ENCODE data around the gene ZSWIM1. TPM values are rescaled to one million over a fixed set of nuclear protein-coding genes. Genes with fewer than 3 reads are reported as not detected.

ZSWIM1 gene
- total and polyA plus RNA-seq, 2 of the 8 experiments (the other 6 are each of a cell fraction or from before 2014, with no cell fraction given), result 14.1 to 15.6 TPM

GRCh38 chr20:45836841-45837240 lies 44.2 kb upstream of the ZSWIM1 start:
- FAIRE-seq, result no peak
- WGBS, 2 experiments (ENCODE audit: extremely low coverage in 1 of 2, insufficient coverage in 1 of 2, insufficient read length in 1 of 2, insufficient replicate concordance in 2 of 2, low coverage in 1 of 2, low lambda C conversion rate in 2 of 2, missing lambda C conversion rate in 1 of 2), result 100% methylated on average over 1 of the region's 1 CpG; no CpG with 5 or more reads in 1 of the 2 experiments
- Histone ChIP-seq H4K5ac (ENCODE audit: insufficient read length, low read depth, low read length) (no peak overlapping the region), H3K14ac (ENCODE audit: insufficient read length) (no peak overlapping the region), H2AFZ (ENCODE audit: low read length) (no peak overlapping the region), H4K8ac (ENCODE audit: extremely low read depth, insufficient read depth, low read length) (no peak overlapping the region), H3K4me2 (ENCODE audit: insufficient read depth in 1 of 2, low read depth in 2 of 2, low read length in 2 of 2) (no peak overlapping the region), H3K56ac (replicated peaks; ENCODE audit: insufficient read length, low read depth, low read length) (no peak overlapping the region), H3K23me2 (ENCODE audit: low read depth, low read length) (peaks cover 8% of the 10 kb centered on the region; the same call in 1 of the 2 replicates), H4K91ac (replicated peaks; ENCODE audit: insufficient read length, low read length) (no peak overlapping the region), H2BK120ac (replicated peaks; ENCODE audit: low read depth, low read length) (no peak overlapping the region), H2AK5ac (ENCODE audit: low read depth, low read length) (no peak overlapping the region), H3K4ac (replicated peaks; ENCODE audit: insufficient read length, low read depth, low read length) (no peak overlapping the region), H3K79me1 (ENCODE audit: low read depth, low read length) (peaks cover 9% of the 10 kb centered on the region), H4K20me1 (replicated peaks in 1 of 2; ENCODE audit: control insufficient read depth in 1 of 2, insufficient read depth in 2 of 2, low read length in 2 of 2) (peaks cover 0 to 4% of the 10 kb centered on the region in 2 experiments), H3K36me3 (ENCODE audit: control insufficient read depth in 2 of 4, insufficient read depth in 4 of 4, low read length in 3 of 4) (peaks cover 0 to 12% (median 4%) of the 10 kb centered on the region in 4 experiments; a peak in 4 of 8 replicates), H2BK15ac (ENCODE audit: low read length) (no peak overlapping the region), H3K9ac (replicated peaks in 1 of 4; ENCODE audit: extremely low read depth in 1 of 4, low read depth in 3 of 4, low read length in 3 of 4) (no peak overlapping the region; a peak in 1 of 7 replicates), H3K27ac (ENCODE audit: low read depth, low read length) (no peak overlapping the region), H3K4me3 (ENCODE audit: extremely low read depth in 1 of 4, insufficient read depth in 2 of 4, low read depth in 3 of 4, low read length in 4 of 4) (no peak overlapping the region), H3K18ac (ENCODE audit: extremely low read depth, low read length) (no peak overlapping the region), H2BK20ac (ENCODE audit: low read length) (no peak overlapping the region), H3K4me1 (replicated peaks in 1 of 4; ENCODE audit: control insufficient read depth in 3 of 4, insufficient read depth in 4 of 4, low read length in 3 of 4) (peaks cover 0 to 17% (median 8%) of the 10 kb centered on the region in 4 experiments; a peak in 6 of 7 replicates), H3K9me3 (ENCODE audit: insufficient read depth in 2 of 2, low read depth in 1 of 2, low read length in 1 of 2) (no peaks in the 10 kb centered on the region), H2BK12ac (ENCODE audit: low read depth, low read length) (no peak overlapping the region), H3K79me2 (ENCODE audit: control insufficient read depth in 1 of 2, insufficient read depth in 2 of 2, low read length in 2 of 2) (peaks cover 0 to 11% of the 10 kb centered on the region in 2 experiments; a peak in 1 of 4 replicates), H3K27me3 (replicated peaks in 1 of 4; ENCODE audit: control insufficient read depth in 3 of 4, extremely low read depth in 1 of 4, insufficient read depth in 3 of 4, low read length in 3 of 4) (no peaks in the 10 kb centered on the region), H3K23ac (ENCODE audit: insufficient read length) (no peak overlapping the region), H2BK5ac (ENCODE audit: low read depth, low read length) (no peak overlapping the region)
- ChIA-PET POLR2A (ENCODE audit: partially characterized antibody) (interaction anchor here (1.0 to 13.8 kb wide), 5 partner anchors 8 to 23 kb away, joined by 4 to 178 read pairs (median 36); partner anchors contain the start of genes ACOT8, UBE2C and ZSWIM3), CTCF (ENCODE audit: partially characterized antibody) (interaction anchor here (0.7 to 1.9 kb wide), 4 partner anchors 8 to 74 kb away, joined by 3 to 4 read pairs (median 3); no protein-coding TSS in a partner anchor)
- no peak for DNase-seq (ENCODE audit: low read depth in 1 of 2, low spot score in 2 of 2)
- TF ChIP-seq CHD1 (IDR thresholded peaks at IDR 0.05; ENCODE audit: low read depth, low read length) (no peak), SIX5 (IDR thresholded peaks at IDR 0.05; ENCODE audit: low read depth, low read length) (no peak), KDM1A (IDR thresholded peaks at IDR 0.05; ENCODE audit: borderline replicate concordance, low read length) (no peak), TEAD4 (IDR thresholded peaks at IDR 0.05; ENCODE audit: low read depth, low read length) (no peak), TAF1 (IDR thresholded peaks at IDR 0.05; ENCODE audit: low read depth, low read length) (no peak), ATF3 (IDR thresholded peaks at IDR 0.05; ENCODE audit: insufficient read depth, low read depth, low read length) (no peak), FOSL1 (IDR thresholded peaks at IDR 0.05; ENCODE audit: insufficient read depth, low read depth, low read length) (no peak), TBP (IDR thresholded peaks at IDR 0.05; ENCODE audit: low read depth, low read length) (no peak), POLR2AphosphoS5 (IDR thresholded peaks at IDR 0.05; ENCODE audit: low read depth, low read length) (no peak), KDM5A (IDR thresholded peaks at IDR 0.05; ENCODE audit: low read length) (no peak), POLR2A (IDR thresholded peaks at IDR 0.05; ENCODE audit: control extremely low read depth in 1 of 2, low read depth in 2 of 2, low read length in 2 of 2) (no peak), SUZ12 (IDR thresholded peaks at IDR 0.05; ENCODE audit: low read length) (no peak), JUND (IDR thresholded peaks at IDR 0.05; ENCODE audit: low read length) (no peak), BRCA1 (IDR thresholded peaks at IDR 0.05; ENCODE audit: low read depth, low read length) (no peak), MAX (IDR thresholded peaks at IDR 0.05) (no peak)

Data from H1 (cell line).